Activated CD4-positive, CD25-positive, alpha-beta regulatory T cell (primary cell): ENCODE results near the gene CACNA1I.
A peak's percentile ranks its signal among the peaks of the same experiment; 100 is the strongest.

ENCODE experiments used
- DNase-seq, 4 experiments: peaks; one replicate each; lab custom pipeline; 2025; lab: John Stamatoyannopoulos, UW

CACNA1I gene

DNA sequence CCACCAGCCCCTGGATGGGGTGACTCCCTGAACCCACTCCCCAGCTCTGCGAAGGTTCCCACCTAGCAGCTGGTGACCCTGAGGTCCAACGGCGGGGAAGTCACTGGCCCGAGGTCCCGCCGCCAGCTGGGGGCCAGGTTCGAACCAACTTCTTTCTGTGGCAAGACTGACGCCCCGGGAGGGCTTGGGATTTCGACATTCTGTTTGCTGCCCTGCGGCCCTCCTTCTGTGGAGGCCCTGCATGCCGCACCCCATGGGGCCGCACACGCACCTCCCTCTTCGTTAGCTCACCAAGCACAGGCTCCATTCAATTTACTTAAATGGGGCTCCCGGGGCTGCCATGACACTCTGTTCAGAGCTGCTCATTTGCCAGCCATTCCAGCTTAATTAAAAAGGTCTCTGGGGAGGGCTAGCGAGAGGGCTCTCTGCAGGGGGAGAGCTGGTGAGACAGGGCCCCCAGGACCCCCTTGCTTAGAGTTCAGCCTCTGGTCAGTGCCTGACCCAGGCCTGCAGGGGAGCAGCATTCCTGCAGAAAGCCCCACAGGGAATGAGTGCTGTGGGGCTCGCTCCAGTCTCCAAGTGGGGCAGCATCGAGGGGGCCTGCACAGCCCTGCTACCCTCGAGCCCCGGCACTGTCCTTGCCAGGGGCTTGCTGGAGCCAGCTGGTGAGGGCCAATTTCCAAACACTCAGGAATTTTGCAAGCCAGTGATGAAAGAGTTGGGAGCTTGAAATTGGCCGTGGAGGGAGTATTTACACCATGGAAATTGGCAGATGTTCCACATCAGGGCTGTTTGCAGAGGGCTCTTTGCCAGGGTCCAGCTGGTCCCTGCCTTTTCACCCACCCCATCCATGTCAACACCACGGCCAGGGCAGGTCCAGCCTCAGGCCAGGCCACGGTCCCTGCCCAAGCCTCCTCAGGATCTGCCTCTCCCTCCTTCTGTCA lies 80.8 kb downstream of the CACNA1I start:
- DNase-seq: no peak

DNA sequence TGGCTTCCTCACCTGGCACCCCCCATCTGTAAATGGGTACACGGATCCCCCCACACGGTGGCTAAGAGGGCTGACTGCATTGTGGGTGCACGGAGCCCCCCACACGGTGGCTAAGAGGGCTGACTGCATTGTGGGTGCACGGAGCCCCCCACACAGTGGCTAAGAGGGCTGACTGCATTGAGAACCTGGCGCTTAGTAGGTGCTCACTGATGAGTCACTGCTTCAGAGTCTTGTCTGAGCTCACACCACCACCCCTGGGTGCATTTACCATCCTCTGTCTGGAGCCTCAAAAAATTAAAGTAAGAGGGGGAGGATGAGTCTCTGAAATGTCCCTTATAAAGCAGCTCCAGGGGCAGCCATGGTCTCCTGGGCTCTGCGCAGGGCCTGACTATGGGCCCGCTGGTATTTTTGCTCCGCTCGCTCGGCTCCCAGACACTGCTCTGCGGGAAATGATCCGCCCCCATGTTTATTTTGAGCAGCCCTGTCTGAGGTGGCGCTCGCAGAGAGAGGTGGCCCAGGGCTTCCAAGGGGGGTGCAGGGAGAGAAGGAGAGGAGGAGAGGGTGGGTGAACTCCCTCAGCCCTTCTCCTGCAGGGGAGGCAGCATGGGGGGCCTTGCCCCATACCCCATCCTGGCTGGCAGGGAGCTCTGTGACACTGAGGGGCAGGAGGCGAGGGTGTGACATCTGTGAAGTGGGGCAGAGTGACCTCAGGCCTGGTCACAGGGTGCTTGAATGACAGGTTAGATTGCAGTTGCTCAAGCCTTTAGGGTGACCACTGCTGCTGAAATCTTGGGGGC lies 82.6 kb downstream of the CACNA1I start:
- no peak for DNase-seq

GRCh38 chr22:39653787-39654077 lies 83.2 kb downstream of the CACNA1I start:
- DNase-seq: no peak

DNA sequence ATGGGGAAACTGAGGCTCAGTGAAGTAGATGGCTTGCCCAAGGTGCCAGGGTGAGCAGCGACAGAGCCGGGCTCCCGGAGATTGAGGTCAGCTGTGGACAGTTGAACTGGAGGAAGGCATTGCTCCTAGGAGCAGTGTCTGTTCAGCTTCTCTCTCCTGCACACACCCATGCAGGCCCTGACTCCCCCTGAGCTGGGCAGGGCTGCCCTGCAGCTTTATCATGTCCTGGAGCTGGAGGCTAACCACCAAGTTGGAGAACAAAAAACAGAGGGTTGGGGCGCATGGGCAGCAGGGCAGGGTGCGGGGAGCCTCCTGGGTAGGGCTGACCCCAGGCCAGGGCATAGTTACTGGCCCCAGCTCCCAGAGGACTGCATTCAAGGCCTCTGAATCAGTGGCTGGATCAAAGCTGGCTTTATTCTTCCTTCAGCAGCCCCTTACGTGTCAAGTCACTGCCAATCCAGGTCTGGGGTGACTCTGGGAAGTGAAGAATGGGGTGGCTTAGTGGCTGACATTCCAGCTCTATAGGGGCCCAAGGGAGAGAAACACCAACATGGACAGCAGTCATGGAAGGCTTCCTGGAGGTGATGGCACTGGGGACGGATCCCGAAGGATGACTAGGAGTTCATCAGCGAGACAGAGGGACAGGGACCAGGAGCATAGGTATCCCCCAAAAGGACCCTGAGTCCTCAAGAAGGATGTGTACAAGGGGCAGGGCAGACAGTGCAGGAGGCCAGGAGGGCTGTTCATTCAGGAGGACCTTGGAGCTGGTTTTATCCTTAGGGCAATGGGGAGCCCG lies 83.8 kb downstream of the CACNA1I start:
- DNase-seq: no peak

DNA sequence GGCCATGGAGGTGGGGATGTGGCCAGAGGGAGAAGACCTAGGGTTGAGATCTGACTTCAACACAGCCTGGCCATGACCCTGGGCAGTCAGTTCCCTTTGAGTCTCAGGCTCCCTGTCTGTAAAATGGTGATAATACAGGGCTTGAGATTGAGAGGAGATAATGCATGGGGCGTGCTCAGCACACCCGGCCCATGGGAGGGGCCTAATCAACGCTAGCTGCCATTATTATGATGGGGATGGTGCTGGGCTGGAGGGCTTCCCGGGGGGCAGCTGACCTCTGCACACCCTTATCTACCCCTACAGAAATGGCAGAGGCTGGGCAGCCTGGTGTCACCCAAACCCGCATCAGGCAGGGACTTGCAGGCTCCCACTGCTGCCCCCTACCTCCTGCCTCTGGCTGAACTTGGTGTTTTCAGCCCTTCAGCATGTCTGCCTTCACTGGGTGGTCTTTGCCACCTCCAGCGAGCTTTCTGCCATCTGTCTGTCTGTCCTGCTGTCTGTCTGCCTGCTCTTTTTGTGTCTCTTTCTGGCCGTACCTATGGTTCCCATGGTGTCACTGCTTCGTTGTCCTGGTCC lies 84.5 kb downstream of the CACNA1I start:
- DNase-seq: no peak

- no peak for DNase-seq
Measured at GRCh38 chr22:39655831-39656230, 85.3 kb downstream of the CACNA1I start.

GRCh38 chr22:39656495-39657490 lies 86.2 kb downstream of the CACNA1I start:
- DNase-seq: no peak

DNA sequence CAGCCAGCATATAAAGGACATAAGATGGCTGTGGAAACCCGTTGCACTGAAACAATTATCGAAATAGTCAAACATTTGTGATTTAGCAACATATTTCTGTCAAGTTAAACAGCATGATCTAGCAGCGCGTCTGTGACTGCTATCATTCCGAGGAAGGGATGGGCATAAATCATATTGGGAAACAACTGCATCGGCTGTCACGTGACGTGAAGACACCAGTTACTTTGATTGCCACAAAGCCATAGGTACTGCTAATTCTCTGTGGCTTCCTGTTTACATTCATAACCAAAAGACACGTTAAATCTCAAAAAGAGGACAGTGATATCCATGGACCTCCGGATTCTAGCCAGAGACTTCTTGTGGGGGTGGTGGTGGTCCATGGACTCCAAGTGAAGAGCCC lies 87.8 kb downstream of the CACNA1I start:
- DNase-seq: no peak

GRCh38 chr22:39658806-39659463 lies 88.4 kb downstream of the CACNA1I start:
- no peak for DNase-seq

DNA sequence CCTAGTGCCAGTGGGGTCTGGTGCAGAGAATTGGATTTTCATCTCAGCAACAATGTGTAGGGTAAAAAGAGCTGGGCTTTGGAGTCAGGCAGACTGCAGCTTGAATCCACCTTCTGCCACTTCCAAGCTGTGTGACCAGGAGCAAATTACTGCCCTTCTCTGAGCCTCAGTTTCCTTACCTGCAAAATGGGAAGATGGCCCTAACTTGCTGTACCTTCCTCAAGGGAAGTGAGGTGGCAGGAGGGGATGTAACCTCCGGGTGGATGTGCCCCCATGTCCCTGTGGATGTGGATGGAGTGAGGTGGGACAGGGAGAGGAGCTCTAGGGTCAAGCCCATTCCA lies 90.9 kb downstream of the CACNA1I start:
- no peak for DNase-seq

DNA sequence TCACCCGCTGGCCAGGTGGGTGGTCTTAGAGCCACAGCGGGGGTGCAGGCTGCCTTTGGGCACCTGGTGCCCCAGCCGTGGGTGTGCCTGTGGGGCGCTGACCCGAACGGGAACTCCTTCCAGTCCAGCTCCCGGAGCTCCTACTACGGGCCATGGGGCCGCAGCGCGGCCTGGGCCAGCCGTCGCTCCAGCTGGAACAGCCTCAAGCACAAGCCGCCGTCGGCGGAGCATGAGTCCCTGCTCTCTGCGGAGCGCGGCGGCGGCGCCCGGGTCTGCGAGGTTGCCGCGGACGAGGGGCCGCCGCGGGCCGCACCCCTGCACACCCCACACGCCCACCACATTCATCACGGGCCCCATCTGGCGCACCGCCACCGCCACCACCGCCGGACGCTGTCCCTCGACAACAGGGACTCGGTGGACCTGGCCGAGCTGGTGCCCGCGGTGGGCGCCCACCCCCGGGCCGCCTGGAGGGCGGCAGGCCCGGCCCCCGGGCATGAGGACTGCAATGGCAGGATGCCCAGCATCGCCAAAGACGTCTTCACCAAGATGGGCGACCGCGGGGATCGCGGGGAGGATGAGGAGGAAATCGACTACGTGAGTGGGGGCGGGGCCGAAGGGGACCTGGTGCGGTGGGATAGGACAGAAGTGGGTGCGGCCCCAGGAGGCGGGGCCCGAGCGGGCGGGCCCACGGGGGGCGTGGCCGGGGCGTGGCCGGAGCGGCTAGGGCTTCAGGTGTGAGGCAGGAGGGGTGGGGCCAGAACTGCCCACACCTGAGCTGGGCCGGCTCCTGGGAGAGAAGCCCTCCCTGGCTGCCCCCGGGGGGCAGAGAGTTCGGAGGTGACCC lies 91.5 kb downstream of the CACNA1I start:
- DNase-seq: peak; percentile 27 to 72 (median 52)

- no peak for DNase-seq
Measured at GRCh38 chr22:39662686-39663052, 92.1 kb downstream of the CACNA1I start.

DNA sequence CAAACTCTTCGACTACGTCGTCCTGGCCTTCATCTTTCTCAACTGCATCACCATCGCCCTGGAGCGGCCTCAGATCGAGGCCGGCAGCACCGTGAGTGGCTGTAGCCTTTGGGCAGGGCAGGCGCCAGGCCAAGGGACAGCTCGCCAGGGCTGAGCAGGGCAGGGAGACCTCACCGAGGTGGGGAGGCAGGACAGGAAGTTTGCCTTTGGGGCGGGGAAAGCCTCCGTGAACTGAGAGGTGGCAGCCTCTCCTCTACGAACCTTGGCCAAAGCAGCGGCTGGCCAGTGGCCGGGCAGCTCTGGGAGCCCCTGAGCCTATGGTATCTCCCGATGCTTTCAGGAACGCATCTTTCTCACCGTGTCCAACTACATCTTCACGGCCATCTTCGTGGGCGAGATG lies 93.2 kb downstream of the CACNA1I start:
- DNase-seq: no peak

DNA sequence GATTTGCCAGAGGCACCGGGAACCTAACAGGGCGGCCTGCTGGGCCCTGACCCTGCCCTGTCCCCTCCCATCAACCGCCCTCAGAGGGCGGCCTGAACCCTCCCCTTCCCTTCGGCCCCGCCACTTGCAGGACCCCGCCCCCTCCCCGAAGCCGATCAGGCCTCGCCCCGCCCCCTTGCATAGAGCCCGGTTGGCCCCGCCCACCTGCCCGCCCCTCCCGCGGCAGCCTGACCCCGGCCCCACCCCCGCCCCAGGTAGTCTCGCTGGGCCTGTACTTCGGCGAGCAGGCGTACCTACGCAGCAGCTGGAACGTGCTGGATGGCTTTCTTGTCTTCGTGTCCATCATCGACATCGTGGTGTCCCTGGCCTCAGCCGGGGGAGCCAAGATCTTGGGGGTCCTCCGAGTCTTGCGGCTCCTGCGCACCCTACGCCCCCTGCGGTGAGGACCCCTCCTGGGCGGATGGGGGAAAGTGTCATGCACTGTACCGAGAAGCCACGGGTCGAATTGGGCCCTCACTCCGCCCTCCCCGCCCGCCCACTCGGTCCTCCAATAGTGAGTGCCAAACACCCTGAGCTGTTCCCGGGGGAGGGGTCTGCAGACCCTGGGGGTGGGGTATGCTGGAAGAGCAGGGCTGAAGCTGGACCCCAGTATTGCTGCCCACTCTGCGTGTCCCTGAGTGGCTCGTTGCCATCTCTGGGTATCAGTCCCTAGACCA lies 94.1 kb downstream of the CACNA1I start:
- DNase-seq: no peak

DNA sequence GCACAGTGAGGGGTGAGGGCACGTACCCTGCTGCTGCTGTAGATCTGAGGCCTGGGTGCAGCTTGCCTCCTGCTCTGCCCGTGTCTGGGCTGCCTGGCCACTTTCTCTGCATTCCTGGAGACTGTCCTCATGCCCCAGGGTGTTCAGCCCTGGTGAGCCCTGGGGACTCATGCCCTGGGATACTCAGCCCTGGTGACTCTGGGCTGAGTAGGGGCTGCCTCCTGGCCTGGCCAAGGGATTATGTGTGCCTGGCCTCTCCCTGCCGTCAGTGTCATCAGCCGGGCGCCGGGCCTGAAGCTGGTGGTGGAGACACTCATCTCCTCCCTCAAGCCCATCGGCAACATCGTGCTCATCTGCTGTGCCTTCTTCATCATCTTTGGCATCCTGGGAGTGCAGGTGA lies 94.7 kb downstream of the CACNA1I start:
- no peak for DNase-seq

DNA sequence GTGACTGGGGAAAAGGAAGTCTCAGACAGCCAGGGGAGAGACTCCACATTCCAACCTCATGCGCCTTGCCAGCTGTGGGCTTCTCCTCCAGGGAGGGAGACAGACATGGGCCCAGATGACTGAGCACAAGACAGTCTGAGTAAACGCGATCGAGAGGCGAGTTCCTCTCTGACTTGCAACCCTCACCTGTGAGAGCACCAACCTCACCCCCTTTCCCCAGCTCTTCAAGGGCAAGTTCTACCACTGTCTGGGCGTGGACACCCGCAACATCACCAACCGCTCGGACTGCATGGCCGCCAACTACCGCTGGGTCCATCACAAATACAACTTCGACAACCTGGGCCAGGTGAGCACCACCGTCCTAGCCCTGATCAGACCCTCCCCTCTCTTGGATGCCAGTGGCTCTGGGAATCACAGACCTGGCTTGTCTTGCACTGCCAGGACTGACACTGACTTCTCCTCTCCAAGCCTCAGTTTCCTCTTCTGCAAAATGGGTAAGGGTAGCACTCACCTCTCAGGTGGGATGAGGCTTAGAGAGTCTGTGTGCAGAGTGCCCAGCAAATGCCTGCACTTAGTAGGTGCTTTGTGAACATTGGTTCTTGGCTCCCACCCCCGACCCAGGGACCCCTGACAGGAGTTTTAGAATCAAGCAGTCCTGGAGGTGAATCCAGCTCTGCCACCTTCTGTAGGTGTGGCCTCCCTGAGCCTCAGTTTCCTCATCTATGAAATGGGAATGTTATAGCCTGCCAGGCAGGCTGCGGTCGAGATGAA lies 95.3 kb downstream of the CACNA1I start:
- DNase-seq: no peak

DNA sequence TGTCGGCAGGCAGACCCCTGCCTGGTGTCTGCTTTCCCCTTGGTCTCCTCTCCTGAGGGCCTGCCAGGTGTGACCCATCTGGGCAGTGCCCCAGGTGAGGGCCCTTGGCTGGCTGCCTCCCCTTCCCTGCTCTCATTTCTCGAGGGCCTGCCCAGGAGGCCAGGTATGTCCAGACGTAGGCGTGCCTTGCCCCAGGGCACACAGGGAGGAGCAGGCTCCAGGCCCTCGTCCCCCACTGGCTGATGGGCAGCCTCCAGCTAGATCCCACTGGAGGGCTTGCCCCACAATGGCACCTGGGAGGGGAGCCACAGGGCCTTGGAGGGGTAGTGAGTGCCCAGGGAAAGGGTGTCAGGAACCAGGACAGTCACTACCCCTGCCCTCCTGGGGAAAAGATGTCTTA lies 95.9 kb downstream of the CACNA1I start:
- DNase-seq: no peak

DNA sequence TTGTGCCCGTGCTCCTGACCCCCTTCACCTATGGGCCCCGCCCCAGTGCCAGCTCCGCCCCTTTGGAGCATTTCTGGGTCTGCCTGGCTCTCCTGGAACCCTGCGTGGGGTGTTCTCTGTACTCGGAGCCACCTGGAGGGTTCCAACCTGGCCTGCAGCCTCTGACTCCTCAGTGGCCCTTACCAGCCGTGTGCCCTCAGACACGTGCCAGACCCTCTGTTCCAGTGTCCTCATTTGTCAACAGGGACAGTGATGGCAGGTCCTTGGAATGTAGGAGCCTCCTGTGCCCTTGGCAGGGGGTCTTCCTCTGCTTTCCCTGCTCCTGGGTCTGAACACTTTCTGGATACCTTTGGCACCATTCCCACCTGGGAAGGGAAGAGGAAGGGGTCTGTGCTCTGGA lies 96.4 kb downstream of the CACNA1I start:
- no peak for DNase-seq
